ENCODE measurements around the gene PAK4. TPM values are rescaled to one million over a fixed set of nuclear protein-coding genes. Genes with fewer than 3 reads are reported as not detected.
A peak's percentile ranks its signal among the peaks of the same experiment; 100 is the strongest.

The PAK4 gene
- total RNA-seq, 1 experiment from 2014 or later, result 63.1 TPM

DNA sequence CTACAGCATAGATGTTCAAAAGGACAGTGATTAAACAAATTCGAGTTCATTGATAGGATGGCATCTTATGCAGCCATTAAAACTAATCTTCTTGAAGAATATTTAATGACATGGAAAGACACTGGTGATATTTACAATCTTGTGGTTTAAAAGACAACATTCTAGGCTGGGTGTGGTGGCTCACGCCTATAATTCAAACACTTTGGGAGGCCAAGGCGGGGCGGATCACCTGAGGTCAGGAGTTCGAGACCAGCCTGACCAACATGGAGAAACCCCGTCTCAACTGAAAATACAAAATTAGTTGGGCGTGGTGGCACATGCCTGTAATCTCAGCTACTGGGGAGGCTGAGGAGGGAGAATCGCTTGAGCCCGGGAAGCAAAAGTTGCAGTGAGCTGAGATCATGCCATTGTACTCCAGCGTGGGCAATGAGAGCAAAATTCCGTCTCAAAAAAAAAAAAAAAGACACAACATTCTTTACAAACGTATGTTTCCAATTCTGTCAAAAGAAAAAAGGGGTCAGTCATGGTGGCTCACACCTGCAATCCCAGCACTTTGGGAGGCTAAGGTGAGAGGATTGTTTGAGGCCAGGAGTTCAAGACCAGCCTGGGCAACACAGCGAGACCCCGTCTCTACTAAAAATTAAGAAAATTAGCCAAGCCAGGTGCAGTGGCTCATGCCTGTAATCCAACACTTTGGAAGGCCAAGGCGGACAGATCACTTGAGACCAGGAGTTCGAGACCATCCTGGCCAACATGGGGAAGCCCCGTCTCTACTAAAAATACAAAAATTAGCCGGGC lies 2.5 kb upstream of the PAK4 start:
- no peaks in the 10 kb centered on the region for H3K9me3 ChIP-seq (ENCODE audit: control insufficient read depth, low read depth, low read length)

More for the DNA sequence above, 2.5 kb upstream of the PAK4 start:
- no peak overlapping the region for H2BK120ac ChIP-seq (ENCODE audit: low read depth, low read length, poor library complexity, severe bottlenecking)
- no peak overlapping the region for H2BK12ac ChIP-seq (ENCODE audit: insufficient read length, low read depth, low read length)
- no peak overlapping the region for H2AFZ ChIP-seq (ENCODE audit: low read length)
- H3K23ac ChIP-seq (ENCODE audit: insufficient read length, low read depth, low read length), result no peak overlapping the region
- peaks cover 2% of the 10 kb centered on the region for H4K20me1 ChIP-seq (ENCODE audit: control insufficient read depth, insufficient read depth, insufficient read length)
- peaks cover 3% of the 10 kb centered on the region; the same call in 1 of the 2 replicates for H3K4me1 ChIP-seq (ENCODE audit: insufficient read depth, low read length)
- no peaks in the 10 kb centered on the region for H3K27me3 ChIP-seq (ENCODE audit: insufficient read depth, low read length)
- no peak overlapping the region for H3K4ac ChIP-seq (ENCODE audit: low read depth, low read length)
- Mint-ChIP-seq H3K9me3 (no peaks in the 10 kb centered on the region), H3K27me3 (ENCODE audit: low read depth) (peaks cover 5% of the 10 kb centered on the region), H3K4me1 (peaks cover 22 to 35% of the 10 kb centered on the region in 2 experiments), H3K36me3 (ENCODE audit: insufficient read depth in 1 of 3, low read depth in 3 of 3) (no peaks in the 10 kb centered on the region; a peak in 2 of 7 replicates), H3K27ac (peak overlapping the region in 1 of 3 experiments; percentile 44; a peak in 1 of 7 replicates), H3K4me3 (no peak overlapping the region; a peak in 1 of 5 replicates)
- no peak overlapping the region for H3K14ac ChIP-seq (ENCODE audit: insufficient read depth, low read length)
- H2BK20ac ChIP-seq (ENCODE audit: low read depth, low read length, poor library complexity, severe bottlenecking), result no peak overlapping the region
- H3K4me2 ChIP-seq (ENCODE audit: insufficient read depth, insufficient read length, low read length), result no peak overlapping the region
- H3K27ac ChIP-seq (ENCODE audit: insufficient read length, low read depth, low read length), result no peak overlapping the region
- no peak for TF ChIP-seq CTCF (conservative IDR thresholded peaks at IDR 0.05)
- H3K56ac ChIP-seq (ENCODE audit: insufficient read length, low read depth, low read length), result no peak overlapping the region
- no peak overlapping the region for H4K5ac ChIP-seq (ENCODE audit: insufficient read length, low read depth, low read length)
- H3K79me2 ChIP-seq (ENCODE audit: insufficient read depth, low read length), result peaks cover 16% of the 10 kb centered on the region; the same call in 1 of the 2 replicates
- H4K8ac ChIP-seq (replicated peaks; ENCODE audit: insufficient read length, low read depth, low read length), result no peak overlapping the region
- peaks cover 5% of the 10 kb centered on the region for H3K79me1 ChIP-seq (ENCODE audit: insufficient read depth, low read depth, low read length, poor library complexity, severe bottlenecking)
- no peak overlapping the region for H2BK5ac ChIP-seq (ENCODE audit: insufficient read length, low read length)
- WGBS (ENCODE audit: extremely low coverage, insufficient read length, low lambda C conversion rate), result no CpG with 5 or more reads among the region's 18 CpGs
- no peak overlapping the region for H3T11ph ChIP-seq (ENCODE audit: low read length)
- no peak overlapping the region for H2AK5ac ChIP-seq (ENCODE audit: insufficient read length, low read length)
- H4K91ac ChIP-seq (ENCODE audit: insufficient read length, low read depth, low read length), result no peak overlapping the region
- DNase-seq, result no peak
- peaks cover 9% of the 10 kb centered on the region for H3K23me2 ChIP-seq (ENCODE audit: insufficient read length, low read depth, low read length, poor library complexity, severe bottlenecking)
- no peak overlapping the region for H3K9ac ChIP-seq (ENCODE audit: extremely low read depth, insufficient read length, low read length)
- no peak overlapping the region for H2BK15ac ChIP-seq (ENCODE audit: low read depth, low read length)
- no peak overlapping the region for H3K18ac ChIP-seq (ENCODE audit: insufficient read length, low read depth, low read length)

All from H9 (cell line).